NT2/D1 (cell line): ENCODE data around the gene CIAO1.

ENCODE experiments used
- DNase-seq: peaks from one replicate; pipeline ENCODE4 v3.0.0-alpha.2; 2011; ENCODE audit warnings: low read depth, low spot score
- H3K27me3 ChIP-seq: 2 replicates; pipeline ENCODE4 v1.6.0; 2011; ENCODE audit warnings: mild to moderate bottlenecking; ENCODE audit not compliant: insufficient read length, insufficient read depth
- H3K36me3 ChIP-seq: 2 replicates; pipeline ENCODE4 v1.6.1; 2011; ENCODE audit warnings: mild to moderate bottlenecking, low read length, mixed read lengths; ENCODE audit not compliant: insufficient read depth, insufficient read length
- H3K4me1 ChIP-seq: 2 replicates; pipeline ENCODE4 v1.5.1; 2011; ENCODE audit not compliant: insufficient read depth, insufficient read length
- H3K4me3 ChIP-seq: 2 replicates; pipeline ENCODE4 v1.5.1; 2011; ENCODE audit warnings: low read depth; ENCODE audit not compliant: insufficient read length
- H3K9ac ChIP-seq: 2 replicates; pipeline ENCODE4 v1.6.0; 2011; ENCODE audit warnings: low read depth; ENCODE audit not compliant: insufficient read length
- H3K9me3 ChIP-seq: 2 replicates; pipeline ENCODE4 v1.5.1; 2011; ENCODE audit warnings: mild to moderate bottlenecking, low read length; ENCODE audit not compliant: insufficient read depth
- SUZ12 ChIP-seq: IDR thresholded peaks from 2 replicates; pipeline ENCODE4 v1.6.1; 2011; ENCODE audit not compliant: insufficient read length, insufficient read depth; ENCODE audit errors: extremely low read depth
- YY1 ChIP-seq: IDR thresholded peaks from 2 replicates; pipeline ENCODE4 v1.6.1; 2011; ENCODE audit not compliant: insufficient read length, insufficient read depth
- ZNF274 ChIP-seq: IDR thresholded peaks from 2 replicates; pipeline ENCODE4 v1.6.1; 2011; ENCODE audit warnings: mild to moderate bottlenecking, low read depth, low read length

The CIAO1 gene

GRCh38 chr2:96264656-96265348 lies 1.2 kb upstream of the CIAO1 start:
- TF ChIP-seq SUZ12, result no peak
- TF ChIP-seq YY1, result no peak
- no peak for TF ChIP-seq ZNF274
- Histone ChIP-seq H3K4me3 (peak overlapping the region; percentile 94), H3K9me3 (no peaks in the 10 kb centered on the region), H3K4me1 (peaks cover 13% of the 10 kb centered on the region), H3K36me3 (peaks cover 49% of the 10 kb centered on the region), H3K27me3 (no peaks in the 10 kb centered on the region), H3K9ac (peak overlapping the region; percentile 90)
- peak; percentile 16 for DNase-seq

GRCh38 chr2:96265349-96265839 lies 631 bp upstream of the CIAO1 start:
- H3K36me3 ChIP-seq, result peaks cover 51% of the 10 kb centered on the region
- H3K4me3 ChIP-seq, result peak overlapping the region; percentile 94
- peak; percentile 20 for DNase-seq
- H3K27me3 ChIP-seq, result no peaks in the 10 kb centered on the region
- no peaks in the 10 kb centered on the region for H3K9me3 ChIP-seq
- TF ChIP-seq ZNF274, result no peak
- no peak for TF ChIP-seq YY1
- no peak for TF ChIP-seq SUZ12
- peak overlapping the region; percentile 90 for H3K9ac ChIP-seq
- H3K4me1 ChIP-seq, result peaks cover 13% of the 10 kb centered on the region

GRCh38 chr2:96267159-96267971 lies 1.3 kb downstream of the CIAO1 start:
- Histone ChIP-seq H3K4me3 (peak overlapping the region; percentile 94), H3K4me1 (peaks cover 10% of the 10 kb centered on the region), H3K27me3 (no peaks in the 10 kb centered on the region), H3K36me3 (peaks cover 60% of the 10 kb centered on the region), H3K9ac (peak overlapping the region; percentile 33), H3K9me3 (no peaks in the 10 kb centered on the region)
- TF ChIP-seq SUZ12, result no peak
- DNase-seq, result peak; percentile 44

- peaks cover 7% of the 10 kb centered on the region for H3K4me1 ChIP-seq
- no peaks in the 10 kb centered on the region for H3K9me3 ChIP-seq
- no peak for DNase-seq
- no peak overlapping the region for H3K9ac ChIP-seq
- H3K36me3 ChIP-seq, result peaks cover 90% of the 10 kb centered on the region
- H3K4me3 ChIP-seq, result no peak overlapping the region
- H3K27me3 ChIP-seq, result no peaks in the 10 kb centered on the region
- TF ChIP-seq YY1, result no peak
- TF ChIP-seq SUZ12, result no peak
- no peak for TF ChIP-seq ZNF274
Observed at GRCh38 chr2:96271995-96272394, 6.0 kb downstream of the CIAO1 start.

- no peaks in the 10 kb centered on the region for H3K27me3 ChIP-seq
- H3K9me3 ChIP-seq, result no peaks in the 10 kb centered on the region
- no peak overlapping the region for H3K4me3 ChIP-seq
- TF ChIP-seq YY1 (no peak), ZNF274 (no peak), SUZ12 (no peak)
- no peak overlapping the region for H3K9ac ChIP-seq
- H3K36me3 ChIP-seq, result peaks cover 90% of the 10 kb centered on the region
- H3K4me1 ChIP-seq, result no peaks in the 10 kb centered on the region
- no peak for DNase-seq
Observed at GRCh38 chr2:96273763-96274162, 7.7 kb downstream of the CIAO1 start.

- H3K4me3 ChIP-seq, result no peak overlapping the region
- H3K27me3 ChIP-seq, result no peaks in the 10 kb centered on the region
- H3K36me3 ChIP-seq, result peaks cover 90% of the 10 kb centered on the region
- TF ChIP-seq YY1, result no peak
- TF ChIP-seq SUZ12, result no peak
- TF ChIP-seq ZNF274, result no peak
- H3K4me1 ChIP-seq, result no peaks in the 10 kb centered on the region
- DNase-seq, result no peak
- H3K9me3 ChIP-seq, result no peaks in the 10 kb centered on the region
- H3K9ac ChIP-seq, result no peak overlapping the region
Observed at GRCh38 chr2:96274355-96275056, 8.5 kb downstream of the CIAO1 start.
